VCaP (cell line): ENCODE measurements around the gene ATXN7L3.
A peak's percentile ranks its signal among the peaks of the same experiment; 100 is the strongest.

Experiments
- H3K27ac ChIP-seq: fragments of 450-650 bp; 2 replicates; pipeline ENCODE4 v1.5.1; 2017
- TF ChIP-seq, protein P1 (sequence below): fragments of 450-650 bp; conservative IDR thresholded peaks from 2 replicates; pipeline ENCODE4 v1.5.1; 2017; ENCODE audit warnings: mild to moderate bottlenecking, moderate library complexity

The ATXN7L3 gene

GRCh38 chr17:44197980-44198720, 1.5 kb downstream of the ATXN7L3 start:
- H3K27ac ChIP-seq: peak overlapping the region; percentile 97
- TF ChIP-seq, protein P1, sequence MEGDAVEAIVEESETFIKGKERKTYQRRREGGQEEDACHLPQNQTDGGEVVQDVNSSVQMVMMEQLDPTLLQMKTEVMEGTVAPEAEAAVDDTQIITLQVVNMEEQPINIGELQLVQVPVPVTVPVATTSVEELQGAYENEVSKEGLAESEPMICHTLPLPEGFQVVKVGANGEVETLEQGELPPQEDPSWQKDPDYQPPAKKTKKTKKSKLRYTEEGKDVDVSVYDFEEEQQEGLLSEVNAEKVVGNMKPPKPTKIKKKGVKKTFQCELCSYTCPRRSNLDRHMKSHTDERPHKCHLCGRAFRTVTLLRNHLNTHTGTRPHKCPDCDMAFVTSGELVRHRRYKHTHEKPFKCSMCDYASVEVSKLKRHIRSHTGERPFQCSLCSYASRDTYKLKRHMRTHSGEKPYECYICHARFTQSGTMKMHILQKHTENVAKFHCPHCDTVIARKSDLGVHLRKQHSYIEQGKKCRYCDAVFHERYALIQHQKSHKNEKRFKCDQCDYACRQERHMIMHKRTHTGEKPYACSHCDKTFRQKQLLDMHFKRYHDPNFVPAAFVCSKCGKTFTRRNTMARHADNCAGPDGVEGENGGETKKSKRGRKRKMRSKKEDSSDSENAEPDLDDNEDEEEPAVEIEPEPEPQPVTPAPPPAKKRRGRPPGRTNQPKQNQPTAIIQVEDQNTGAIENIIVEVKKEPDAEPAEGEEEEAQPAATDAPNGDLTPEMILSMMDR: no peak

- peak overlapping the region; percentile 97 for H3K27ac ChIP-seq
These were observed 2.6 kb downstream of the ATXN7L3 start for GRCh38 chr17:44197107-44197506.

GRCh38 chr17:44193326-44194084, 6.2 kb downstream of the ATXN7L3 start:
- TF ChIP-seq, protein P1: no peak
- H3K27ac ChIP-seq: peak overlapping the region; percentile 36; the same call in 1 of the 2 replicates

More at GRCh38 chr17:44197107-44197506, 2.6 kb downstream of the ATXN7L3 start:
- TF ChIP-seq, protein P1: no peak

DNA sequence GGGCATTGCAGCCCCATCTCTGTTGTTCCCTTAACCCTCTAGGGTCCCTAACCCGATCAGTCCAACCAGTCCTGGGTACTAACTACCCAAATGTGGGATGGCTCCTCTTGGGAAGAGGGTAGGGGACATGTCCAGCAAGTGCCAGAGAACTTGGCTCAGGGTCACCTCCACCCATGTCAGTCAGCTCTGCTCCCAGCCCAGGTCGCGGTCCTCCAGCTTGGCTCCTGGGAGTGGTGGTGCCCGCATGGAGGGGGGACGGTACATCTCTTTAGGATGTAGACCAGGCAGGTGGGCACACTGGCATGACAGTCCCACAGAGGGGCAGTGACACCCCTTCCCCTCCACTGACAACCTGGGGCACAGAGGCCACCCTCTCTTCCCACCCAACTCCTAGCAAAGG, 6.9 kb downstream of the ATXN7L3 start:
- TF ChIP-seq, protein P1: no peak
- H3K27ac ChIP-seq: peak overlapping the region; percentile 36

GRCh38 chr17:44191941-44192496, 7.7 kb downstream of the ATXN7L3 start:
- H3K27ac ChIP-seq: peak overlapping the region; percentile 36
- TF ChIP-seq, protein P1: no peak

- TF ChIP-seq, protein P1: no peak
- peak overlapping the region; percentile 36; the same call in 1 of the 2 replicates for H3K27ac ChIP-seq
These were observed 8.3 kb downstream of the ATXN7L3 start for GRCh38 chr17:44191369-44191768.

GRCh38 chr17:44190481-44190880, 9.2 kb downstream of the ATXN7L3 start:
- TF ChIP-seq, protein P1: no peak
- no peak overlapping the region for H3K27ac ChIP-seq
